Islet of Langerhans (tissue), 1 donor: ENCODE measurements around the gene YIF1A.
"Not testable (repeated sequence)": the region's sequence is repeated elsewhere in the genome, so short reads cannot be mapped to it uniquely, and the experiment has no call there.

Experiments
- FAIRE-seq: peaks from one replicate; lab custom pipeline; 2011; peaks lifted over from hg19 to GRCh38; lab: Jason Lieb, UNC

Gene YIF1A

GRCh38 chr11:66325263-66325671 is 36.3 kb upstream of the YIF1A start:
- no peak for FAIRE-seq

- no peak for FAIRE-seq
Measured at GRCh38 chr11:66324664-66325063, 35.7 kb upstream of the YIF1A start.

- FAIRE-seq, result no peak
Measured at GRCh38 chr11:66323684-66324083, 34.7 kb upstream of the YIF1A start.

- no peak for FAIRE-seq
Measured at GRCh38 chr11:66322732-66323427, 33.9 kb upstream of the YIF1A start.

GRCh38 chr11:66321606-66322005 is 32.7 kb upstream of the YIF1A start:
- FAIRE-seq, result no peak

- FAIRE-seq, result not testable (repeated sequence)
Measured at GRCh38 chr11:66320748-66321147, 31.8 kb upstream of the YIF1A start.

GRCh38 chr11:66320289-66320688 is 31.3 kb upstream of the YIF1A start:
- FAIRE-seq, result not testable (repeated sequence)

GRCh38 chr11:66318600-66318970 is 29.6 kb upstream of the YIF1A start:
- FAIRE-seq, result no peak

- no peak for FAIRE-seq
Measured at GRCh38 chr11:66317723-66318599, 29.0 kb upstream of the YIF1A start.

- no peak for FAIRE-seq
Measured at GRCh38 chr11:66317322-66317722, 28.4 kb upstream of the YIF1A start.

GRCh38 chr11:66316849-66317251 is 27.9 kb upstream of the YIF1A start, which contains the start of gene CD248:
Gene CD248, minus strand, starts transcription at chr11:66317044. Its CDS starts 17 bp downstream, at chr11:66317027.
- FAIRE-seq, result no peak

- FAIRE-seq, result no peak
Measured at GRCh38 chr11:66315921-66316811, 27.2 kb upstream of the YIF1A start.

- FAIRE-seq, result no peak
Measured at GRCh38 chr11:66315498-66315885, 26.5 kb upstream of the YIF1A start.

- FAIRE-seq, result no peak
Measured at GRCh38 chr11:66314561-66315497, 25.9 kb upstream of the YIF1A start.

GRCh38 chr11:66314186-66314501 is 25.2 kb upstream of the YIF1A start:
- no peak for FAIRE-seq

- FAIRE-seq, result no peak
Measured at GRCh38 chr11:66313321-66314185, 24.6 kb upstream of the YIF1A start.

GRCh38 chr11:66312549-66313320 is 23.8 kb upstream of the YIF1A start:
- FAIRE-seq, result no peak

- FAIRE-seq, result no peak
Measured at GRCh38 chr11:66311965-66312548, 23.1 kb upstream of the YIF1A start.

GRCh38 chr11:66311470-66311964 is 22.6 kb upstream of the YIF1A start:
- no peak for FAIRE-seq
